GM12878 (cell line): ENCODE measurements around the gene CDYL2. TPM values are rescaled to one million over a fixed set of nuclear protein-coding genes. Genes with fewer than 3 reads are reported as not detected.
A peak's percentile ranks its signal among the peaks of the same experiment; 100 is the strongest.

Source experiments
- ATAC-seq: fragments of 200-7000 bp; cut with Tn5 transposase; 3 replicates; pipeline ENCODE4 v1.9.1; 2020; ENCODE audit warnings: mild to moderate bottlenecking, moderate library complexity
- Bru-seq: library from RNA; stranded (reverse); fragments of 400-500 nt; gene quantifications from one replicate; lab custom pipeline; 2021; lab: Mats Ljungman, UMichigan
- BruChase-seq, 2 experiments: library from RNA; stranded (reverse); fragments of 400-500 nt; gene quantifications; one replicate each; lab custom pipeline; 2021; lab: Mats Ljungman, UMichigan
- BruUV-seq: library from RNA; stranded (reverse); fragments of 400-500 nt; replicated peaks from 2 replicates; lab custom pipeline; 2021; lab: Mats Ljungman, UMichigan
- CTCF ChIA-PET: fragments of 300-600 bp; sonication (Branson Sonifier 250); formaldehyde crosslinking; extraction: SDS; loops from one replicate; lab custom pipeline; 2021; ENCODE audit warnings: inconsistent platforms; lab: Yijun Ruan, JAX
- POLR2A ChIA-PET: fragments of 350-600 bp; formaldehyde crosslinking; extraction: SDS; loops from one replicate; lab custom pipeline; 2021; ENCODE audit warnings: inconsistent platforms; lab: Charles Lee
- RAD21 ChIA-PET: fragments of 300-600 bp; sonication (Branson Sonifier 250); formaldehyde crosslinking; loops from one replicate; lab custom pipeline; 2023; ENCODE audit warnings: antibody characterized with exemption; ENCODE audit not compliant: unreplicated experiment; lab: Charles Lee
- SMC1A ChIA-PET: fragments of 300-600 bp; sonication (Branson Sonifier 250); formaldehyde crosslinking; loops from one replicate; lab custom pipeline; 2023; ENCODE audit not compliant: unreplicated experiment, uncharacterized antibody; lab: Charles Lee
- DNase-seq: peaks from one replicate; pipeline ENCODE4 v3.0.0-alpha.2; 2011; ENCODE audit warnings: low read depth, low spot score
- FAIRE-seq: peaks from 3 replicates; lab custom pipeline; 2011; peaks lifted over from hg19 to GRCh38; lab: Jason Lieb, UNC
- H2AFZ ChIP-seq: 2 replicates; pipeline ENCODE4 v1.6.0; 2011; ENCODE audit warnings: low read depth, low read length, control low read depth; ENCODE audit not compliant: control insufficient read depth
- H3K27ac ChIP-seq: 2 replicates; pipeline ENCODE4 v1.5.1; 2011; ENCODE audit warnings: control low read depth; ENCODE audit not compliant: control insufficient read depth, insufficient read depth
- H3K27me3 ChIP-seq, 2 experiments: replicated peaks in 1 of 2; 2 replicates each; pipeline versions ENCODE4 v1.6.0 to v1.6.1; 2011; ENCODE audit warnings: low read length in 1 of 2; ENCODE audit not compliant: control insufficient read depth in 2 of 2, insufficient read depth in 2 of 2
- H3K36me3 ChIP-seq, 2 experiments: 2 replicates each; pipeline ENCODE4 v1.5.1; 2011; ENCODE audit warnings: low read length in 1 of 2; ENCODE audit not compliant: control insufficient read depth in 2 of 2, insufficient read depth in 2 of 2
- H3K4me1 ChIP-seq: 2 replicates; pipeline ENCODE4 v1.6.1; 2011; ENCODE audit warnings: mild to moderate bottlenecking, low read length, moderate library complexity, mixed read lengths; ENCODE audit not compliant: control insufficient read depth, insufficient read depth
- H3K4me2 ChIP-seq: 2 replicates; pipeline ENCODE4 v1.6.0; 2011; ENCODE audit warnings: control low read depth; ENCODE audit not compliant: control insufficient read depth, insufficient read depth
- H3K4me3 ChIP-seq: fragments of 200-600 bp; sonication (generic); 2 replicates; pipeline ENCODE4 v1.5.1; 2016
- H3K79me2 ChIP-seq: 2 replicates; pipeline ENCODE4 v1.6.0; 2011; ENCODE audit warnings: low read length; ENCODE audit not compliant: control insufficient read depth, insufficient read depth
- H3K9ac ChIP-seq: 2 replicates; pipeline ENCODE4 v1.8.0; 2011; ENCODE audit warnings: low read length, control low read depth, mixed read lengths; ENCODE audit not compliant: control insufficient read depth, insufficient read depth
- H3K9me3 ChIP-seq: replicated peaks from 3 replicates; pipeline ENCODE4 v1.5.1; 2011; ENCODE audit warnings: mild to moderate bottlenecking, low read length; ENCODE audit not compliant: control insufficient read depth, insufficient read depth
- H4K20me1 ChIP-seq: 2 replicates; pipeline ENCODE4 v1.6.0; 2011; ENCODE audit not compliant: control insufficient read depth, insufficient read depth
- CBX3 ChIP-seq: fragments of 200-600 bp; sonication (generic); IDR thresholded peaks from 2 replicates; pipeline ENCODE4 v1.6.1; 2016; ENCODE audit warnings: low read depth, borderline replicate concordance
- EGR1 ChIP-seq, 2 experiments: IDR thresholded peaks; 1 replicate in 1 of 2; 2 replicates in 1 of 2; pipeline ENCODE4 v1.6.1; 2011 to 2012; ENCODE audit warnings: low read depth in 2 of 2, low read length in 2 of 2, borderline replicate concordance in 1 of 2, mild to moderate bottlenecking in 1 of 2, moderate library complexity in 1 of 2
- NRF1 ChIP-seq: conservative IDR thresholded peaks from 2 replicates; pipeline ENCODE4 v1.6.1; 2011; ENCODE audit warnings: mild to moderate bottlenecking, low read depth, low read length, improper control_type of control experiment
- RAD21 ChIP-seq: IDR thresholded peaks from 2 replicates; pipeline ENCODE4 v1.6.1; 2011; ENCODE audit warnings: mild to moderate bottlenecking, low read depth, low read length, moderate library complexity; ENCODE audit not compliant: insufficient read depth
- RAD51 ChIP-seq: fragments of 450-650 bp; IDR thresholded peaks from 2 replicates; pipeline ENCODE4 v1.6.1; 2016; ENCODE audit warnings: moderate library complexity, mild to moderate bottlenecking, inconsistent platforms
- SREBF1 ChIP-seq: IDR thresholded peaks from 2 replicates; pipeline ENCODE4 v1.6.1; 2012; ENCODE audit warnings: mild to moderate bottlenecking, low read length
- SREBF2 ChIP-seq: IDR thresholded peaks from 2 replicates; pipeline ENCODE4 v1.6.1; 2012; ENCODE audit warnings: mild to moderate bottlenecking, low read length
- STAT1 ChIP-seq: fragments of 450-650 bp; conservative IDR thresholded peaks from 2 replicates; pipeline ENCODE4 v1.6.1; 2014; ENCODE audit warnings: antibody characterized with exemption, mild to moderate bottlenecking
- TAF1 ChIP-seq: IDR thresholded peaks from 2 replicates; pipeline ENCODE4 v1.6.1; 2011; ENCODE audit warnings: mild to moderate bottlenecking, low read depth, low read length, borderline replicate concordance
- ZNF274 ChIP-seq: IDR thresholded peaks from one replicate; pipeline ENCODE4 v1.8.0; 2011; ENCODE audit not compliant: insufficient read length, insufficient read depth
- WGBS: methylation state at CpG from one replicate; pipeline ENCODE4 v1.1.6; 2016; ENCODE audit warnings: low lambda C conversion rate; ENCODE audit not compliant: insufficient replicate concordance, insufficient coverage; ENCODE audit errors: missing lambda C conversion rate; 5-methylcytosine and 5-hydroxymethylcytosine counted together
- in situ Hi-C: fragments of 300-500 bp; cut with MboI; formaldehyde crosslinking; loops from 9 replicates; pipeline ENCODE4 v1.14.3; 2018; ENCODE audit warnings: mixed read lengths
- intact Hi-C: fragments of 100-400 bp; cut with micrococcal nuclease; formaldehyde crosslinking; loops from one replicate; pipeline ENCODE4 v1.14.2; 2022; ENCODE audit not compliant: unreplicated experiment
- long read RNA-seq, 2 experiments: library from polyadenylated mRNA; unstranded; transcript quantifications; one replicate each; pipeline ENCODE4 v2.0.0, GENCODE V29; 2019 to 2020
- polyA minus RNA-seq, 3 experiments: library from RNA; depleted of rRNA, polyadenylated mRNA; stranded (reverse); fragments of >200 nt; gene quantifications; 2 replicates each; pipeline ENCODE4 v1.2.3, GENCODE V29; 2011
- polyA plus RNA-seq, 11 experiments: library from polyadenylated mRNA; depleted of rRNA in 4 of 11; unstranded in 6 of 11; stranded (reverse) in 5 of 11; fragments of >200 nt; fragmentation: Nextera tagmentation in 4 of 11; fragmentation: Illumina TruSeq in 1 of 11; extraction: Ambion mirVana in 4 of 11; extraction: Trizol in 1 of 11; gene quantifications; 1 replicate in 1 of 11; 2 replicates in 10 of 11; pipeline versions ENCODE4 v1.2.1 to v1.2.3, GENCODE V29; 2011 to 2016; ENCODE audit warnings: inconsistent platforms in 2 of 11, missing spikeins in 2 of 11, low read depth in 1 of 11
- total RNA-seq, 4 experiments: library from RNA; depleted of rRNA in 3 of 4; stranded (reverse); fragments of >200 nt in 3 of 4; fragmentation: Illumina TruSeq in 1 of 4; extraction: Trizol in 1 of 4; gene quantifications; 2 replicates each; pipeline versions ENCODE4 v1.2.1 to v1.2.3, GENCODE V29; 2013 to 2021
- TF ChIP-seq, protein P1 (sequence below): IDR thresholded peaks from 2 replicates; pipeline ENCODE4 v1.6.1; 2012; ENCODE audit warnings: low read depth, low read length, improper control_type of control experiment
- TF ChIP-seq, protein P2 (sequence below): fragments of 450-650 bp; formaldehyde crosslinking; IDR thresholded peaks from 2 replicates; pipeline ENCODE4 v1.4.0; 2022; ENCODE audit warnings: mild to moderate bottlenecking, moderate library complexity

The CDYL2 gene, protein sequence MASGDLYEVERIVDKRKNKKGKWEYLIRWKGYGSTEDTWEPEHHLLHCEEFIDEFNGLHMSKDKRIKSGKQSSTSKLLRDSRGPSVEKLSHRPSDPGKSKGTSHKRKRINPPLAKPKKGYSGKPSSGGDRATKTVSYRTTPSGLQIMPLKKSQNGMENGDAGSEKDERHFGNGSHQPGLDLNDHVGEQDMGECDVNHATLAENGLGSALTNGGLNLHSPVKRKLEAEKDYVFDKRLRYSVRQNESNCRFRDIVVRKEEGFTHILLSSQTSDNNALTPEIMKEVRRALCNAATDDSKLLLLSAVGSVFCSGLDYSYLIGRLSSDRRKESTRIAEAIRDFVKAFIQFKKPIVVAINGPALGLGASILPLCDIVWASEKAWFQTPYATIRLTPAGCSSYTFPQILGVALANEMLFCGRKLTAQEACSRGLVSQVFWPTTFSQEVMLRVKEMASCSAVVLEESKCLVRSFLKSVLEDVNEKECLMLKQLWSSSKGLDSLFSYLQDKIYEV
- total RNA-seq (2013; cell fraction: nucleolus; rRNA removed), result 0.95 and 1.6 TPM in 2 replicates
- total RNA-seq (2014; rRNA removed), result 7.1 and 7.6 TPM in 2 replicates
- total RNA-seq (2014; rRNA removed; fragmentation: Illumina TruSeq; extraction: Trizol), result 7.3 and 8.4 TPM in 2 replicates
- 20.1 and 22.9 TPM in 2 replicates for total RNA-seq (2021)
- 2.2 TPM for polyA plus RNA-seq (2011; ENCODE audit: low read depth)
- 0.24 and 0.27 TPM in 2 replicates for polyA plus RNA-seq (2011; rRNA removed)
- 0.17 and 0.43 TPM in 2 replicates for polyA plus RNA-seq (2011; cell fraction: cytosol; rRNA removed)
- polyA plus RNA-seq (2011; cell fraction: nucleus; rRNA removed), result 0.45 and 0.46 TPM in 2 replicates
- 1.5 and 3.3 TPM in 2 replicates for polyA plus RNA-seq (2012)
- 7.1 and 7.8 TPM in 2 replicates for polyA plus RNA-seq (2014; fragmentation: Illumina TruSeq; extraction: Trizol)
- 1 to 10 TPM; 1.4 to 2.1 TPM for polyA plus RNA-seq (2014; fragmentation: Nextera tagmentation; extraction: Ambion mirVana)
- polyA plus RNA-seq (2014; rRNA removed), result 3.4 and 3.8 TPM in 2 replicates
- 1 to 10 TPM; 3.7 to 4.0 TPM for polyA plus RNA-seq (2016; fragmentation: Nextera tagmentation; extraction: Ambion mirVana)
- 4.1 and 5.0 TPM in 2 replicates for polyA minus RNA-seq (2011; rRNA and poly(A)+ RNA removed)
- polyA minus RNA-seq (2011; cell fraction: cytosol; rRNA and poly(A)+ RNA removed), result 0.73 and 4.9 TPM in 2 replicates
- 0.60 and 0.86 TPM in 2 replicates for polyA minus RNA-seq (2011; cell fraction: nucleus; rRNA and poly(A)+ RNA removed)
- Bru-seq, nascent RNA, result percentile 29 among the genes with signal in this experiment
- percentile 27 among the genes with signal in this experiment for BruChase-seq, experiment 1, labeled RNA remaining after a 6-hour chase
- BruChase-seq, experiment 2, labeled RNA remaining after a 2-hour chase, result percentile 28 among the genes with signal in this experiment
- long read RNA-seq, experiment 1, partial matches to known transcripts, result 0 of 1 reads
- long read RNA-seq, experiment 1, other reads (novel, unspliced or antisense), result 1 of 1 reads
- long read RNA-seq, experiment 2, partial matches to known transcripts, result 0 of 1 reads
- long read RNA-seq, experiment 2, other reads (novel, unspliced or antisense), result 1 of 1 reads

DNA sequence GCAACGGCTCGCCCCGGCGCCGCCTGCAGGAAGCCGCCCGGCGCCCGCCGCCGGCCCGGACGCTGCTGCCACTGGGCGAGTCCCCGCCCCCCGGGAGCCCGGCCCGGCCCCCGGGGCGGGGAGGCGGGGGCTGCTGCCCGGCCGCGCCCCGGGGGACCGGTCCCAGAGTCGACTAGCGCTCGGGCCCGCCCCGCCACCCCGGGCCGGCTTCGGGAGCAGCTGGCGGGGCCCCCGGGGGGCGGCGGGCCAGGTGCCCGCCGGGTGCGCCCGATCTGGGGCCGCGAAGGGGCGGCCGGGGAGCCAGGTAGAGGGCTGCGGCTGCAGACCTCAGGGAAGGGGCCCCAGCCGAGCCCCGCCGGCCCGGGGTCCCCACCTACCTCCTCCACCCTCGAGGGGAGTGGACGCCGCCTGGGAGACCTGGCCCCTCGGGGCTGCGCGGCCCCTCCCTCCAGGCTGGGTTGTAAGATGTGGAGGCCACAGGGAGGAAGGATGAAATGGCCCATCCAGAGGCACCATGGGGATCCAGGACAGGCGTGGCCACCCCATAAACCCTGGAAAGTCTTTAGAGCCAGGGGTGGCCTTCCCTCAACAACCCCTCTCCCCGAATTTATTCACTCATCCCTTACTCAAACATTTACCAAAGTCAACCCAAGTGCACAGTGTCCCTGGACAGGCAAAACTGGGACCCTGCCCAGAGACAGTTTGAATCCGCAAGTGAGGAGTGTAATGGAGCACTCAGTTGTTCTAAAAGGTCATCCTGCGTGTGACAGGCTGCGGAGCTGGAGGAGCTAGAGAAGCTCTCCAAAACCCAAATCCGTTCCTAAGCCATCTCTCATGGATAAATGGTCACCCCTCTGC lies at the start of gene CDYL2:
CDYL2 (minus strand) TSS at position 73 of the 858 bp plus-strand sequence. CDS start 425 bp downstream, outside the sequence.
- WGBS, result 26% methylated on average over 15 of the region's 63 CpGs
- TF ChIP-seq STAT1, result no peak
- no peak for TF ChIP-seq ZNF274
- TF ChIP-seq RAD51, result no peak
- TF ChIP-seq, protein P1, sequence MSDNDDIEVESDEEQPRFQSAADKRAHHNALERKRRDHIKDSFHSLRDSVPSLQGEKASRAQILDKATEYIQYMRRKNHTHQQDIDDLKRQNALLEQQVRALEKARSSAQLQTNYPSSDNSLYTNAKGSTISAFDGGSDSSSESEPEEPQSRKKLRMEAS, result no peak
- no peak for TF ChIP-seq CBX3
- 0 out of 2 replicates have a peak, but pooled peaks have one; percentile 11 for TF ChIP-seq RAD21
- TF ChIP-seq EGR1 (IDR thresholded peaks at IDR 0.05; ENCODE audit: borderline replicate concordance in 1 of 2, low read depth in 2 of 2, low read length in 2 of 2), result peak in 1 of 2 experiments; percentile 30; a peak in 1 of 3 replicates
- TF ChIP-seq SREBF1, result no peak
- no peak for TF ChIP-seq SREBF2
- peak; percentile 11; the same call in 1 of the 2 replicates for TF ChIP-seq TAF1
- TF ChIP-seq, protein P2, sequence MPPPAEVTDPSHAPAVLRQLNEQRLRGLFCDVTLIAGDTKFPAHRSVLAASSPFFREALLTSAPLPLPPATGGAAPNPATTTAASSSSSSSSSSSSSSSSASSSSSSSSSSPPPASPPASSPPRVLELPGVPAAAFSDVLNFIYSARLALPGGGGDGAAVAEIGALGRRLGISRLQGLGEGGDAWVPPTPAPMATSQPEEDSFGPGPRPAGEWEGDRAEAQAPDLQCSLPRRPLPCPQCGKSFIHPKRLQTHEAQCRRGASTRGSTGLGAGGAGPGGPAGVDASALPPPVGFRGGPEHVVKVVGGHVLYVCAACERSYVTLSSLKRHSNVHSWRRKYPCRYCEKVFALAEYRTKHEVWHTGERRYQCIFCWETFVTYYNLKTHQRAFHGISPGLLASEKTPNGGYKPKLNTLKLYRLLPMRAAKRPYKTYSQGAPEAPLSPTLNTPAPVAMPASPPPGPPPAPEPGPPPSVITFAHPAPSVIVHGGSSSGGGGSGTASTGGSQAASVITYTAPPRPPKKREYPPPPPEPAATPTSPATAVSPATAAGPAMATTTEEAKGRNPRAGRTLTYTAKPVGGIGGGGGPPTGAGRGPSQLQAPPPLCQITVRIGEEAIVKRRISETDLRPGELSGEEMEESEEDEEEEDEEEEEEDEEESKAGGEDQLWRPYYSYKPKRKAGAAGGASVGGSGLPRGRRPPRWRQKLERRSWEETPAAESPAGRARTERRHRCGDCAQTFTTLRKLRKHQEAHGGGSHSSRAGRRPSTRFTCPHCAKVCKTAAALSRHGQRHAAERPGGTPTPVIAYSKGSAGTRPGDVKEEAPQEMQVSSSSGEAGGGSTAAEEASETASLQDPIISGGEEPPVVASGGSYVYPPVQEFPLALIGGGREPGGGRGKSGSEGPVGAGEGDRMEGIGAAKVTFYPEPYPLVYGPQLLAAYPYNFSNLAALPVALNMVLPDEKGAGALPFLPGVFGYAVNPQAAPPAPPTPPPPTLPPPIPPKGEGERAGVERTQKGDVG (CRISPR knock-in tag), result no peak
- TF ChIP-seq NRF1, result no peak

More for the DNA sequence above, at the start of gene CDYL2:
- Histone ChIP-seq H4K20me1 (no peaks in the 10 kb centered on the region), H3K4me2 (peak within 1 kb of the TSS; percentile 57), H3K36me3 (no peaks in the 10 kb centered on the region), H3K9ac (no peak within 1 kb of the TSS), H3K79me2 (no peaks in the 10 kb centered on the region), H3K27me3 (peaks cover 0 to 2% of the 10 kb centered on the region in 2 experiments; a peak in 1 of 4 replicates), H3K9me3 (no peaks in the 10 kb centered on the region; the same call in 2 of the 3 replicates), H3K27ac (no peak within 1 kb of the TSS), H3K4me3 (peak within 1 kb of the TSS; percentile 69; the same call in 1 of the 2 replicates), H3K4me1 (no peaks in the 10 kb centered on the region), H2AFZ (peak within 1 kb of the TSS; percentile 56; the same call in 1 of the 2 replicates)
- DNase-seq, result no peak
- POLR2A ChIA-PET, result no interaction called here
- RAD21 ChIA-PET, result no interaction called here
- peak; percentile 71 for ATAC-seq
- SMC1A ChIA-PET, result no interaction called here
- FAIRE-seq, result no peak
- no TSS peak for BruUV-seq
- intact Hi-C loops (no loop called here), in situ Hi-C loops (no loop called here)
- CTCF ChIA-PET, result no interaction called here
